ENCODE measurements around the gene BEST1. TPM values are rescaled to one million over a fixed set of nuclear protein-coding genes. Genes with fewer than 3 reads are reported as not detected.

Gene BEST1
- total and polyA plus RNA-seq, 2 of the 13 experiments (the other 11 are each of a cell fraction or from before 2014, with no cell fraction given): 0.09 to 0.65 TPM

- WGBS (ENCODE audit: low lambda C conversion rate): 17% methylated on average over 10 of the region's 16 CpGs
- H3K4me2 ChIP-seq (ENCODE audit: low read depth, low read length): peak overlapping the region; percentile 99
- peaks cover 7% of the 10 kb centered on the region for H4K20me1 ChIP-seq (ENCODE audit: insufficient read depth, low read length)
- no peaks in the 10 kb centered on the region for H3K9me3 ChIP-seq (ENCODE audit: low read length)
- FAIRE-seq (peak; percentile 71), ATAC-seq (peak; percentile 36), DNase-seq (ENCODE audit: low spot score) (peak; percentile 99)
- peak overlapping the region; percentile 19 to 64 (median 31); a peak in 5 of 6 replicates for H3K4me3 ChIP-seq (replicated peaks in 1 of 3; ENCODE audit: insufficient read depth in 1 of 3, low read depth in 2 of 3, low read length in 3 of 3)
- H3K9ac ChIP-seq (ENCODE audit: insufficient read depth, low read depth, low read length): peak overlapping the region; percentile 88
- no TSS peak for BruUV-seq (replicated peaks)
- POLR2A ChIA-PET: interaction anchor here (0.7 to 14.8 kb wide), 17 partner anchors 8 to 798 kb away, joined by 3 to 518 read pairs (median 23); partner anchors contain the start of gene BEST1
- peaks cover 27% of the 10 kb centered on the region for H3K79me2 ChIP-seq (ENCODE audit: insufficient read depth, low read length)
- intact Hi-C loops (cut with micrococcal nuclease; ENCODE audit: unreplicated experiment) (loop anchor here (1.0 to 2.0 kb wide), 2 partner anchors 10 to 83 kb away; no protein-coding TSS in a partner anchor), in situ Hi-C loops (cut with HindIII; ENCODE audit: extremely low pct_ligation_motif_present, low pct_unique_long_range_greater_than_20kb) (no loop called here)
- peak overlapping the region; percentile 100 for H3K27ac ChIP-seq (ENCODE audit: extremely low read length, insufficient read depth, low read length)
- no peaks in the 10 kb centered on the region; a peak in 1 of 5 replicates for H3K27me3 ChIP-seq (ENCODE audit: control insufficient read depth in 1 of 2, insufficient read depth in 2 of 2, low read length in 2 of 2)
- peaks cover 79% of the 10 kb centered on the region for H3K4me1 ChIP-seq (ENCODE audit: insufficient read depth, low read length)
- H3K36me3 ChIP-seq (replicated peaks in 1 of 2; ENCODE audit: control insufficient read depth in 1 of 2, insufficient read depth in 2 of 2, low read length in 2 of 2): peaks cover 0 to 3% of the 10 kb centered on the region in 2 experiments; a peak in 1 of 5 replicates
- CTCF ChIA-PET (ENCODE audit: low intra/inter-chr PET ratio, low total read pairs): no interaction called here
- no peak overlapping the region for H2AFZ ChIP-seq (ENCODE audit: low read length)
- peak; percentile 62 for TF ChIP-seq ZNF768 (CRISPR knock-in tag; IDR thresholded peaks at IDR 0.05)
- TF ChIP-seq ZNF619 (CRISPR knock-in tag; IDR thresholded peaks at IDR 0.05): peak; percentile 59; the same call in 1 of the 2 replicates
- TF ChIP-seq ZNF598 (CRISPR knock-in tag; IDR thresholded peaks at IDR 0.05; ENCODE audit: borderline replicate concordance): peak; percentile 75; the same call in 1 of the 2 replicates
- no peak for TF ChIP-seq RFXANK (CRISPR knock-in tag; IDR thresholded peaks at IDR 0.05)
- peak; percentile 94 for TF ChIP-seq ERF (CRISPR knock-in tag; IDR thresholded peaks at IDR 0.05)
- TF ChIP-seq GATA4 (IDR thresholded peaks at IDR 0.05; ENCODE audit: borderline replicate concordance, low read depth): no peak
- peak; percentile 65 for TF ChIP-seq BCL6 (CRISPR knock-in tag; IDR thresholded peaks at IDR 0.05)
- no peak; the same call in 1 of the 2 replicates for TF ChIP-seq NAIF1 (CRISPR knock-in tag; IDR thresholded peaks at IDR 0.05; ENCODE audit: borderline replicate concordance)
- peak; percentile 62; the same call in 1 of the 2 replicates for TF ChIP-seq RARA (CRISPR knock-in tag; IDR thresholded peaks at IDR 0.05)
- 0 out of 2 replicates have a peak, but pooled peaks have one; percentile 21 for TF ChIP-seq KLF12 (CRISPR knock-in tag; IDR thresholded peaks at IDR 0.05; ENCODE audit: borderline replicate concordance)
- 0 out of 2 replicates have a peak, but pooled peaks have one; percentile 52 for TF ChIP-seq TBX2 (CRISPR knock-in tag; IDR thresholded peaks at IDR 0.05; ENCODE audit: borderline replicate concordance)
- TF ChIP-seq RBFOX2 (IDR thresholded peaks at IDR 0.05; ENCODE audit: low read depth, low read length): peak; percentile 40
- peak; percentile 60 for TF ChIP-seq HOMEZ (CRISPR knock-in tag; IDR thresholded peaks at IDR 0.05; ENCODE audit: low read depth)
- TF ChIP-seq NRL (CRISPR knock-in tag; IDR thresholded peaks at IDR 0.05; ENCODE audit: borderline replicate concordance): 0 out of 2 replicates have a peak, but pooled peaks have one; percentile 12
- peak; percentile 67 for TF ChIP-seq ZFY (CRISPR knock-in tag; IDR thresholded peaks at IDR 0.05)
- peak in 1 of 2 experiments; percentile 65; a peak in 2 of 4 replicates for TF ChIP-seq HMGXB4 (CRISPR knock-in tag; IDR thresholded peaks at IDR 0.05; ENCODE audit: borderline replicate concordance in 1 of 2, low read depth in 1 of 2)
- TF ChIP-seq ATF4 (CRISPR knock-in tag; IDR thresholded peaks at IDR 0.05): peak in 1 of 2 experiments; percentile 45; a peak in 2 of 4 replicates
- TF ChIP-seq GFI1 (CRISPR knock-in tag; IDR thresholded peaks at IDR 0.05; ENCODE audit: borderline replicate concordance): peak; percentile 68
These were observed 21.3 kb downstream of the BEST1 start for GRCh38 chr11:61971248-61972111.
